Lower leg skin (tissue), 4 donors: ENCODE results near the gene PRDM15. TPM values are rescaled to one million over a fixed set of nuclear protein-coding genes. Genes with fewer than 3 reads are reported as not detected.

Experiments
- DNase-seq, 2 donors: peaks; one replicate each; pipeline ENCODE4 v3.0.0-alpha.2; 2019; ENCODE audit warnings: low spot score in 2 of 2
- H3K4me3 ChIP-seq: fragments of 200-600 bp; sonication (generic); 2 replicates; pipeline ENCODE4 v1.5.1; 2017; ENCODE audit warnings: mild to moderate bottlenecking, low read depth; ENCODE audit not compliant: poor library complexity, severe bottlenecking
- CTCF ChIP-seq, 3 donors: fragments of 450-650 bp; IDR thresholded peaks; one replicate each; pipeline ENCODE4 v1.5.1; 2016; ENCODE audit warnings: antibody characterized with exemption in 3 of 3, mild to moderate bottlenecking in 3 of 3, moderate library complexity in 2 of 3
- POLR2A ChIP-seq, 2 donors: fragments of 450-650 bp; IDR thresholded peaks; one replicate each; pipeline ENCODE4 v1.6.1; 2016 to 2017; ENCODE audit warnings: antibody characterized with exemption in 2 of 2, mild to moderate bottlenecking in 1 of 2, moderate library complexity in 1 of 2
- WGBS, 2 donors: methylation state at CpG; one replicate each; pipeline ENCODE4 v1.1.5; 2018; 5-methylcytosine and 5-hydroxymethylcytosine counted together
- intact Hi-C: fragments of 100-400 bp; cut with DNase I; formaldehyde crosslinking; loops from one replicate; pipeline ENCODE4 v1.15.0; 2023; ENCODE audit warnings: low total_unique reads
- total RNA-seq, 4 donors: library from RNA; depleted of rRNA; stranded (reverse); fragments of >200 nt; gene quantifications; one replicate each; pipeline ENCODE4 v1.1.0, GENCODE V29; 2016

The PRDM15 gene
- total RNA-seq, 4 donors from 2014 or later, result 4.7 to 26.9 (median 9.1) TPM

GRCh38 chr21:41840880-41841279 lies 38.3 kb downstream of the PRDM15 start:
- WGBS, 2 donors, result 92 to 100% methylated on average over 1 of the region's 1 CpG
- H3K4me3 ChIP-seq, result no peak overlapping the region
- intact Hi-C loops, result no loop called here
- TF ChIP-seq POLR2A (IDR thresholded peaks at IDR 0.05) (no peak), CTCF (IDR thresholded peaks at IDR 0.05) (no peak)
- DNase-seq, result no peak

- 81 to 87% methylated on average over 21 of the region's 21 CpGs for WGBS, 2 donors
- TF ChIP-seq CTCF (IDR thresholded peaks at IDR 0.05), result no peak
- TF ChIP-seq POLR2A (IDR thresholded peaks at IDR 0.05), result no peak
- peak in 1 of 2 donors; percentile 73 for DNase-seq
- no peak overlapping the region for H3K4me3 ChIP-seq
- intact Hi-C loops, result no loop called here
Observed at GRCh38 chr21:41839387-41840000, 39.6 kb downstream of the PRDM15 start.

- no peak for TF ChIP-seq POLR2A (IDR thresholded peaks at IDR 0.05)
- TF ChIP-seq CTCF (IDR thresholded peaks at IDR 0.05), result no peak
- intact Hi-C loops, result no loop called here
- 90 to 95% methylated on average over 7 of the region's 7 CpGs for WGBS, 2 donors
- peak in 1 of 2 donors; percentile 76 for DNase-seq
- no peak overlapping the region for H3K4me3 ChIP-seq
Observed at GRCh38 chr21:41837756-41838297, 41.3 kb downstream of the PRDM15 start.

GRCh38 chr21:41836166-41837015 lies 42.8 kb downstream of the PRDM15 start:
- intact Hi-C loops, result no loop called here
- TF ChIP-seq POLR2A (IDR thresholded peaks at IDR 0.05) (no peak), CTCF (IDR thresholded peaks at IDR 0.05) (no peak)

GRCh38 chr21:41835711-41836154 lies 43.4 kb downstream of the PRDM15 start:
- intact Hi-C loops, result no loop called here
- TF ChIP-seq POLR2A (IDR thresholded peaks at IDR 0.05) (no peak), CTCF (IDR thresholded peaks at IDR 0.05) (no peak)
- WGBS, 2 donors, result 80 to 82% methylated on average over 10 of the region's 10 CpGs
- DNase-seq, result no peak
- H3K4me3 ChIP-seq, result no peak overlapping the region

More at GRCh38 chr21:41836166-41837015, 42.8 kb downstream of the PRDM15 start:
- 93 to 95% methylated on average over 32 of the region's 32 CpGs for whole genome bisulfite sequencing, 2 donors
- H3K4me3 ChIP-seq, result no peak overlapping the region
- peak in 1 of 2 donors; percentile 70 for DNase-seq
